CD4-positive, alpha-beta memory T cell (primary cell): ENCODE measurements around the gene CCDC63. TPM values are rescaled to one million over a fixed set of nuclear protein-coding genes. Genes with fewer than 3 reads are reported as not detected.

ENCODE experiments used
- CTCF ChIA-PET: fragments of 350-600 bp; sonication (Branson Sonifier 250); formaldehyde crosslinking; loops from one replicate; lab custom pipeline; 2021; ENCODE audit warnings: inconsistent platforms; ENCODE audit not compliant: partially characterized antibody; lab: Charles Lee
- POLR2A ChIA-PET: fragments of 350-600 bp; sonication (Branson Sonifier 250); formaldehyde crosslinking; loops from one replicate; lab custom pipeline; 2021; ENCODE audit not compliant: partially characterized antibody; lab: Charles Lee
- DNase-seq, 5 donors: peaks; one replicate each; pipeline versions ENCODE4 v3.0.0 to v3.0.0-alpha.2; 2020 to 2022; ENCODE audit warnings: mixed read lengths in 1 of 5
- H3K27ac ChIP-seq: one replicate; pipeline ENCODE4 v1.7.0; 2013; ENCODE audit warnings: low read depth, low read length
- H3K27me3 ChIP-seq: 2 replicates; pipeline ENCODE4 v1.7.0; 2013; ENCODE audit warnings: mild to moderate bottlenecking, low read length, moderate library complexity; ENCODE audit not compliant: insufficient read depth
- H3K36me3 ChIP-seq: 2 replicates; pipeline ENCODE4 v1.7.0; 2013; ENCODE audit warnings: mild to moderate bottlenecking, low read length, moderate library complexity; ENCODE audit not compliant: insufficient read depth
- H3K4me1 ChIP-seq: 2 replicates; pipeline ENCODE4 v1.7.0; 2013; ENCODE audit warnings: mild to moderate bottlenecking, low read length, moderate library complexity; ENCODE audit not compliant: insufficient read depth
- H3K4me3 ChIP-seq, 2 donors: one replicate each; pipeline ENCODE4 v1.7.0; 2013; ENCODE audit warnings: low read length in 2 of 2, mild to moderate bottlenecking in 1 of 2
- H3K9me3 ChIP-seq, 2 donors: one replicate each; pipeline ENCODE4 v1.7.0; 2013; ENCODE audit warnings: low read length in 2 of 2, control low read depth in 1 of 2; ENCODE audit not compliant: control insufficient read depth in 1 of 2
- H3K27ac Mint-ChIP-seq, 7 donors: one replicate each; pipeline ENCODE4 v1.8.0; 2020 to 2021; ENCODE audit warnings: mixed read lengths in 7 of 7, mild to moderate bottlenecking in 6 of 7, inconsistent platforms in 3 of 7, moderate library complexity in 3 of 7
- H3K27me3 Mint-ChIP-seq, 2 donors: one replicate each; pipeline ENCODE4 v1.8.0; 2020 to 2021; ENCODE audit warnings: mixed read lengths in 2 of 2
- H3K36me3 Mint-ChIP-seq, 2 donors: one replicate each; pipeline ENCODE4 v1.8.0; 2020 to 2021; ENCODE audit warnings: mixed read lengths in 2 of 2, inconsistent platforms in 1 of 2, mild to moderate bottlenecking in 1 of 2
- H3K4me1 Mint-ChIP-seq, 4 donors: one replicate each; pipeline ENCODE4 v1.8.0; 2020 to 2021; ENCODE audit warnings: mixed read lengths in 4 of 4, mild to moderate bottlenecking in 1 of 4
- H3K4me3 Mint-ChIP-seq, 8 donors: one replicate each; pipeline ENCODE4 v1.8.0; 2020 to 2021; ENCODE audit warnings: mixed read lengths in 8 of 8, mild to moderate bottlenecking in 7 of 8, moderate library complexity in 6 of 8, inconsistent platforms in 3 of 8
- H3K9me3 Mint-ChIP-seq, 8 donors: one replicate each; pipeline ENCODE4 v1.8.0; 2020 to 2021; ENCODE audit warnings: mixed read lengths in 8 of 8, mild to moderate bottlenecking in 5 of 8, inconsistent platforms in 3 of 8, moderate library complexity in 1 of 8
- intact Hi-C: fragments of 100-400 bp; cut with micrococcal nuclease; formaldehyde crosslinking; loops from one replicate; pipeline ENCODE4 v1.15.1; 2023
- polyA plus RNA-seq, 2 donors: library from polyadenylated mRNA; unstranded; fragments of 300-500 nt; fragmentation: Illumina TruSeq; gene quantifications; one replicate each; pipeline ENCODE4 v1.2.3, GENCODE V29; 2021
- total RNA-seq, 2 experiments: library from RNA; stranded (reverse); gene quantifications; one replicate each; pipeline ENCODE4 v1.2.3, GENCODE V29; 2021

CCDC63 gene
- total and polyA plus RNA-seq, 4 experiments from 2014 or later = not detected

- H3K36me3 Mint-ChIP-seq = no peaks in the 10 kb centered on the region
- Histone ChIP-seq H3K36me3 (no peaks in the 10 kb centered on the region), H3K27ac (no peak overlapping the region), H3K27me3 (no peaks in the 10 kb centered on the region), H3K4me1 (no peaks in the 10 kb centered on the region), H3K4me3 (no peak overlapping the region), H3K9me3 (no peaks in the 10 kb centered on the region)
- peaks cover 3 to 6% (median 5%) of the 10 kb centered on the region in 4 donors for H3K4me1 Mint-ChIP-seq
- ChIA-PET POLR2A (no interaction called here), CTCF (interaction anchor here (0.9 kb wide), 1 partner anchor 32 kb away, joined by 6 read pairs; no protein-coding TSS in a partner anchor)
- H3K4me3 Mint-ChIP-seq = no peak overlapping the region
- intact Hi-C loops = no loop called here
- H3K9me3 Mint-ChIP-seq = no peaks in the 10 kb centered on the region
- peak overlapping the region in 1 of 7 donors; percentile 64 for H3K27ac Mint-ChIP-seq
- no peak for DNase-seq
- no peaks in the 10 kb centered on the region for H3K27me3 Mint-ChIP-seq
Observed at GRCh38 chr12:110861729-110862128, 14.9 kb downstream of the CCDC63 start.

- H3K9me3 Mint-ChIP-seq = no peaks in the 10 kb centered on the region
- H3K36me3 Mint-ChIP-seq = no peaks in the 10 kb centered on the region
- peaks cover 3 to 6% (median 5%) of the 10 kb centered on the region in 4 donors for H3K4me1 Mint-ChIP-seq
- Histone ChIP-seq H3K4me3 (no peak overlapping the region), H3K27ac (no peak overlapping the region), H3K36me3 (no peaks in the 10 kb centered on the region), H3K9me3 (no peaks in the 10 kb centered on the region), H3K4me1 (no peaks in the 10 kb centered on the region), H3K27me3 (no peaks in the 10 kb centered on the region)
- ChIA-PET POLR2A (no interaction called here), CTCF (interaction anchor here (0.9 kb wide), 1 partner anchor 757 kb away, joined by 3 read pairs; no protein-coding TSS in a partner anchor)
- no peak overlapping the region for H3K4me3 Mint-ChIP-seq
- intact Hi-C loops = no loop called here
- no peak overlapping the region for H3K27ac Mint-ChIP-seq
- H3K27me3 Mint-ChIP-seq = no peaks in the 10 kb centered on the region
- no peak for DNase-seq
Observed at GRCh38 chr12:110862329-110862728, 15.5 kb downstream of the CCDC63 start.

GRCh38 chr12:110863161-110863560 lies 16.4 kb downstream of the CCDC63 start:
- peaks cover 3 to 6% (median 5%) of the 10 kb centered on the region in 4 donors for H3K4me1 Mint-ChIP-seq
- intact Hi-C loops = no loop called here
- ChIA-PET POLR2A (no interaction called here), CTCF (interaction anchor here (0.9 kb wide), 1 partner anchor 758 kb away, joined by 3 read pairs; no protein-coding TSS in a partner anchor)
- no peaks in the 10 kb centered on the region for H3K9me3 Mint-ChIP-seq
- H3K36me3 ChIP-seq = no peaks in the 10 kb centered on the region
- H3K36me3 Mint-ChIP-seq = no peaks in the 10 kb centered on the region
- H3K4me3 ChIP-seq = no peak overlapping the region
- no peaks in the 10 kb centered on the region for H3K27me3 Mint-ChIP-seq
- no peak for DNase-seq
- no peaks in the 10 kb centered on the region for H3K27me3 ChIP-seq
- H3K4me3 Mint-ChIP-seq = no peak overlapping the region
- H3K9me3 ChIP-seq = no peaks in the 10 kb centered on the region
- no peak overlapping the region for H3K27ac ChIP-seq
- no peaks in the 10 kb centered on the region for H3K4me1 ChIP-seq
- H3K27ac Mint-ChIP-seq = no peak overlapping the region

- H3K9me3 ChIP-seq = no peaks in the 10 kb centered on the region
- no peaks in the 10 kb centered on the region for H3K27me3 ChIP-seq
- CTCF ChIA-PET = no interaction called here
- no peak overlapping the region for H3K27ac Mint-ChIP-seq
- H3K4me3 ChIP-seq = no peak overlapping the region
- no peaks in the 10 kb centered on the region for H3K36me3 ChIP-seq
- H3K9me3 Mint-ChIP-seq = peaks cover 0 to 2% (median 0%) of the 10 kb centered on the region in 8 donors
- H3K4me1 ChIP-seq = no peaks in the 10 kb centered on the region
- POLR2A ChIA-PET = no interaction called here
- no peak for DNase-seq
- peaks cover 0 to 2% of the 10 kb centered on the region in 2 donors for H3K27me3 Mint-ChIP-seq
- no peak overlapping the region for H3K4me3 Mint-ChIP-seq
- intact Hi-C loops = no loop called here
- peaks cover 3 to 6% (median 5%) of the 10 kb centered on the region in 4 donors for H3K4me1 Mint-ChIP-seq
- no peak overlapping the region for H3K27ac ChIP-seq
- no peaks in the 10 kb centered on the region for H3K36me3 Mint-ChIP-seq
Observed at GRCh38 chr12:110865521-110865920, 18.7 kb downstream of the CCDC63 start.

- POLR2A ChIA-PET = no interaction called here
- no peaks in the 10 kb centered on the region for H3K4me1 Mint-ChIP-seq
- H3K27ac ChIP-seq = no peak overlapping the region
- no peak overlapping the region for H3K27ac Mint-ChIP-seq
- H3K4me3 Mint-ChIP-seq = no peak overlapping the region
- intact Hi-C loops = no loop called here
- H3K9me3 ChIP-seq = no peaks in the 10 kb centered on the region
- CTCF ChIA-PET = interaction anchor here (1.5 kb wide), 1 partner anchor 19 kb away, joined by 3 read pairs; no protein-coding TSS in a partner anchor
- peaks cover 3 to 7% of the 10 kb centered on the region in 2 donors for H3K27me3 Mint-ChIP-seq
- H3K36me3 ChIP-seq = no peaks in the 10 kb centered on the region
- no peaks in the 10 kb centered on the region for H3K4me1 ChIP-seq
- DNase-seq = no peak
- H3K4me3 ChIP-seq = no peak overlapping the region
- H3K27me3 ChIP-seq = no peaks in the 10 kb centered on the region
- no peaks in the 10 kb centered on the region for H3K36me3 Mint-ChIP-seq
- H3K9me3 Mint-ChIP-seq = peaks cover 0 to 5% (median 0%) of the 10 kb centered on the region in 8 donors
Observed at GRCh38 chr12:110869026-110869425, 22.2 kb downstream of the CCDC63 start.

GRCh38 chr12:110869803-110870202 lies 23.0 kb downstream of the CCDC63 start:
- H3K36me3 Mint-ChIP-seq = no peaks in the 10 kb centered on the region
- H3K27me3 Mint-ChIP-seq = peaks cover 6 to 7% of the 10 kb centered on the region in 2 donors
- DNase-seq = no peak
- H3K27ac Mint-ChIP-seq = no peak overlapping the region
- Histone ChIP-seq H3K27ac (no peak overlapping the region), H3K4me1 (no peaks in the 10 kb centered on the region), H3K4me3 (no peak overlapping the region), H3K9me3 (no peaks in the 10 kb centered on the region), H3K27me3 (no peaks in the 10 kb centered on the region), H3K36me3 (no peaks in the 10 kb centered on the region)
- no peak overlapping the region for H3K4me3 Mint-ChIP-seq
- peaks cover 0 to 5% (median 0%) of the 10 kb centered on the region in 8 donors for H3K9me3 Mint-ChIP-seq
- ChIA-PET POLR2A (no interaction called here), CTCF (interaction anchor here (1.5 kb wide), 1 partner anchor 18 kb away, joined by 3 read pairs; no protein-coding TSS in a partner anchor)
- H3K4me1 Mint-ChIP-seq = no peaks in the 10 kb centered on the region
- intact Hi-C loops = no loop called here

GRCh38 chr12:110872100-110872499 lies 25.3 kb downstream of the CCDC63 start:
- Histone ChIP-seq H3K4me3 (no peak overlapping the region), H3K27ac (no peak overlapping the region), H3K27me3 (no peaks in the 10 kb centered on the region), H3K36me3 (no peaks in the 10 kb centered on the region), H3K9me3 (no peaks in the 10 kb centered on the region), H3K4me1 (no peaks in the 10 kb centered on the region)
- intact Hi-C loops = no loop called here
- H3K4me3 Mint-ChIP-seq = no peak overlapping the region
- ChIA-PET CTCF (no interaction called here), POLR2A (no interaction called here)
- DNase-seq = no peak
- no peak overlapping the region for H3K27ac Mint-ChIP-seq
- no peaks in the 10 kb centered on the region for H3K4me1 Mint-ChIP-seq
- H3K36me3 Mint-ChIP-seq = no peaks in the 10 kb centered on the region
- H3K27me3 Mint-ChIP-seq = peaks cover 6 to 7% of the 10 kb centered on the region in 2 donors
- peaks cover 0 to 5% (median 0%) of the 10 kb centered on the region in 8 donors for H3K9me3 Mint-ChIP-seq
